NCI-H146 (cell line): Measurements from ENCODE around the gene XXYLT1.

Source experiments
- DNase-seq: peaks from one replicate; lab custom pipeline; 2025; lab: John Stamatoyannopoulos, UW

XXYLT1 gene

GRCh38 chr3:195266428-195266827 lies 4.5 kb downstream of the XXYLT1 start:
- DNase-seq = no peak

DNA sequence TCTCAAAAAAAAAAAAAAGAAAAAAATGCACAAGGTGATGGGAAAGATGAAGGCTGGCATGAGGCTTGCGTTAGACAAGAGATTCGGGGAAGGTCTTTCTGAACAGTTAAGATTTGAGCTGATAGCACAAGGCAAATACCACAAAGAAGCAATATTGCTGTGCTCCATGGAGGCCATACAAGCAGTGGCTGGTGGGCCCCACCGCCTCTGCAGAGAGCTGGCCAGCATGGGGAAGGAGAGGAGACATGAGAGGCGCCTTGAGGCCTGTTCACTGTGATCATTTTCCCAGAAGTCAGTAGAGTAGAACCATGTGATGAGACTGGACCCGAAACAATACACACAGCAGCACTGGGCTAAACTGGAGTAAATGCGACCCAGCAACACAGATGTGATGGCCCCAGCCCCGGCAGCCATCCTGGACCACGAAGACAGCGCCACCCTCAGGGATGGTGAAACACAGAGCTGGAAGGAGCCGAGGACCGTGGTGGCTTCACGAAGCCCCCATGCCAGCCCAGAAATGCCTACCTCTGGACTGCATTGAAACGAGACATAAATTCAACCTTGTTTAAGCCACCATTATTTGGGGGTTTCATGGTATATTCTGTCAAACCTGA lies 5.5 kb downstream of the XXYLT1 start:
- DNase-seq = no peak

- DNase-seq = no peak
These were observed 6.9 kb downstream of the XXYLT1 start for GRCh38 chr3:195263925-195264600.

DNA sequence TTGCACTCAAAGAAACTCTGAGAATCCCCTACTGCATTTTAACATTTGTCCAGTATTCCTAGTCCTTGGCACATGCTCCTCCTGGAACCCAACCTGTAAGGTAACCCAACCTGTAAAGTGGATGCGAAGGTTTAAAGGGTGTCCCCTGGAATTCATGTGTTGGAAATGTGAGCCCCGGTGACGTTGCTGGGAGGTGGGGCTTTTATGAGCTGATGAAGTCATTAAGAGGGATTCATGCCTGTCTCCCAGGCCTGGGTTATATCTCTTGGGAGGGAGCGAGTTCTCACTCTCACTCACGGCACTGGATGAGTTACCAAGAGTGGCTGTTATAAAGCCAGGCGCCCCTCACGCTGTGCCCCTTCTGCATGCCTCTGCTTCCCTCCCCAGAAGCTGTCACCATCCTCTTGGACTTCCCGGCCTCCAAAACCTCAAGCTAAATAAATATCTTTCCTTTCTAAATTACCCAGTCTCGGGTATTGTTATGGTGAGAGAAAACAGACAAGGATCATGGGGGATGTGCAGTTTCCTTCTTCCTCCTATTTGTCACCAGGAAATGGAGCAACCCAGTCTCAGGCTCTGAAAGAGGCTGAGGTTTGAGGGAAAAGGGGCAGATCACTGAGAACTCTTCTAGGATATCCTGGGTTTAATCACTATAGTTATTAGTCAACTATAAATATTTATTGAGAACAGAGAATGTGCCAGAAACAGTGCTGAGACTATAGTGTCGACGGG lies 7.6 kb downstream of the XXYLT1 start:
- no peak for DNase-seq

- DNase-seq = no peak
These were observed 9.0 kb downstream of the XXYLT1 start for GRCh38 chr3:195261925-195262324.

DNA sequence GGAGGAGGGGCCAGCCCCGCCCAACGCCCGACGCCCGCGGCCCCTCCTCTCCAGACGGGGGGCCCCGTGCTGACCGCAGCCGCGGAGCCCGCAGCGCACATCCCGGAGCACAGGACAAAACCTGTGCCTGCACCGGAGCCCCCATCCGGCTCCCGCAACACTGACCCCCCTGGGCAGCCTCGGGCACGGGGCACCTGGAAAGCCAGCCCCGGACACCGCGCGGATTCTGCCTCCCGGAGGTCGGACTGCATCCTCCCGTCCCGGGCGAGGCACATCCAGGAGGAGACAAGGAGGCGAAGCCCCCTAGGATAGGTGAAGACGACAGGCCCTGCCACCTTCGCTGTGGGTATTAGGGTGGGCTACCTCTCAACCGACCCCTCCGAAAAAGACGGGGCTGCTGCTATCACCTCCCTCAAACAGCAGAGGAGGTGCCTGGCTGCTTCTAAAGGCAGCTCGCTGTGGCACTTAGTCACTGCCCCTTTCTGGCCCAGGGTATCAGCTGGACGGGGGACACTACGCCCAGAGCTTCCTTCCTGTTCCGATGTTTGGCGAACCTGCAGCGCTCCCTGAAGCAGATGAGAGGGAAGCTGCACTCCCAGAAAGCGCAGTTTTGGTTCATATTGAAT lies 10.6 kb downstream of the XXYLT1 start:
- peak; percentile 78 for DNase-seq

DNA sequence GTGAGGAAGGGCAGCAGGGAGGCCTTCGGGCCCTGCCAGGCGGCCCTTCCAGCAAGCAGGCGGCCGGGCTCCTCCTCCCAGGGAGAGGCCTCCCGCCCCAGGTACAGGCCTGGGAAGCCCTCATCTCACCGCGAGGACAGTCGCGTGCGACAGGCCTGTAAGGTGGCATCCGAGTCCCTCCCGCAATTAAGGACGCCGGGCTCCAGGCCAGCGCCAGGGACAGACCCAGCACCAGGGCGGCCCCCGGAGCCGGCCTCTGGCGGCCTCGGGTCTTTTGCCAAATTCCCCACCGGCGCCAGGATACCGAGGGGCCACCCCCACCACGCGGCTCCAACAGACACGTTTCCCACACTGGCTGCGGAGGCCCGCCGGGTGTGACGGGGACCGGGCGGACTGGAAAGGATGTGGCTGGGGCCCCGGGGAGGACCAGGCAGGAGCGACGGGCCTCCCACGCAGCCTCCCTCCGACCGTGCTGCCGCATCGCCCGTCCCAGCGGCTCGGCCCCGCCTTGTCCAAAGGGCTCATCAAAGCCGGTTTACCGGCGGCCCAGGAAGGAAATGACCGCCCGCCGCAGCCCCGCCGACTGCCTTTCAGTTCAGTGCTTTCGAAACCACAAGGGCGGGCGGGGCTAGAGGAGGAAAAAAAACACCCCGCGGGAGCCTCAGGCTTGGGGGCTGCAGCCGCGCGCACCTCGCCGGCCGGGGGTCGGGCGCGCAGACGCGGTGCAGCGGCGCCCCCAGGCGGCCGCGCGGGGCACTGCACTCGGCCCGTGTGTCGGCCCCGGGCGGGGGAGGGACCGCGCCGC lies 11.3 kb downstream of the XXYLT1 start:
- peak; percentile 95 for DNase-seq

DNA sequence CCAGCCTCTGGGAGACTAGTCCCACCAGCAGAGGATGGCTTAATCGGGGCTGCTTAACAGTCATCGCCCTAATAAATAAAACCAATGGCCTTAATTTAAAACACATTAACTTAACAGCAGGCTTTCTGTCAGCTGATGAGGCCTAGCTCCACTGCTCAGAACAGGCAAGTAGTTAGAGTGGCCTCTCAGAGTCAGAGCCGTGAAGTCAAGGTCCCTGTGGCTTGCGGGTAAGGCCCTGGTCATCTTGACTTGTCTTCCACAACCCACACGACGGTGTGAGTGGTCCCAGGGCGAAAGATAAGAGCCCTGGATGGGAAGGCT lies 11.8 kb downstream of the XXYLT1 start:
- no peak for DNase-seq

DNA sequence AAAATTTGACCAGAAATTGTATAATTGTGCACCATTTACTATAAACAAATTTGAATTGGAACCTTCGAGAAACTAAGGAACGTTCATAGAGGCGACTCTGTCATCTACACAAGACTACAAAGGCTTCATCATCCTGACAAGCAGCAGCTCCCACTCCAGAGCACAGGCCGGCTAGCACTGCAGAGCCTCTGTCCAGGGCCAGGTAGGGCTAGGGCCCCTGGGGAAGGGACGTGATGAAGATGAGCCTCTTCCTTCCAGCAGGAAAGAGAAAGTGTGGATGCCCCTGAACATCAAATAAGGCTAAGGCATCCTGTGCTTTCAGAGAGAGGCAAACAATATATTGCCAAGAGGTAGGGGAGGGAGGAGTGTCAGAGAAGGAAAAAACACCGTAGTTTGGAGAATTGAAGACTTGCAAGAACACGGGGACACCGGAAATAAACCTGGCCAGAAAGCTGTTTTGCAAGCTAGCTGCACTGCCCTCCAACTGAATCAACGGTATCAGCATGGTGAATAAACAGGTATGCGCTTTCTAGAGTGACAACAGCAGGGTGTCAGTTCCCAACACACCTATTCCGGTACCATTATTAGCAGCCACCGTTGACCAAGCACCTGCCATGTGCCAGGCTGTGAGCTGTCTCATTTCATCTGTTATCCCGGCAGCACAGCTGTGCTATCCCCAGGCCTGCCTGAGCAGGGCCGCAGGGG lies 12.4 kb downstream of the XXYLT1 start:
- DNase-seq = peak; percentile 57

DNA sequence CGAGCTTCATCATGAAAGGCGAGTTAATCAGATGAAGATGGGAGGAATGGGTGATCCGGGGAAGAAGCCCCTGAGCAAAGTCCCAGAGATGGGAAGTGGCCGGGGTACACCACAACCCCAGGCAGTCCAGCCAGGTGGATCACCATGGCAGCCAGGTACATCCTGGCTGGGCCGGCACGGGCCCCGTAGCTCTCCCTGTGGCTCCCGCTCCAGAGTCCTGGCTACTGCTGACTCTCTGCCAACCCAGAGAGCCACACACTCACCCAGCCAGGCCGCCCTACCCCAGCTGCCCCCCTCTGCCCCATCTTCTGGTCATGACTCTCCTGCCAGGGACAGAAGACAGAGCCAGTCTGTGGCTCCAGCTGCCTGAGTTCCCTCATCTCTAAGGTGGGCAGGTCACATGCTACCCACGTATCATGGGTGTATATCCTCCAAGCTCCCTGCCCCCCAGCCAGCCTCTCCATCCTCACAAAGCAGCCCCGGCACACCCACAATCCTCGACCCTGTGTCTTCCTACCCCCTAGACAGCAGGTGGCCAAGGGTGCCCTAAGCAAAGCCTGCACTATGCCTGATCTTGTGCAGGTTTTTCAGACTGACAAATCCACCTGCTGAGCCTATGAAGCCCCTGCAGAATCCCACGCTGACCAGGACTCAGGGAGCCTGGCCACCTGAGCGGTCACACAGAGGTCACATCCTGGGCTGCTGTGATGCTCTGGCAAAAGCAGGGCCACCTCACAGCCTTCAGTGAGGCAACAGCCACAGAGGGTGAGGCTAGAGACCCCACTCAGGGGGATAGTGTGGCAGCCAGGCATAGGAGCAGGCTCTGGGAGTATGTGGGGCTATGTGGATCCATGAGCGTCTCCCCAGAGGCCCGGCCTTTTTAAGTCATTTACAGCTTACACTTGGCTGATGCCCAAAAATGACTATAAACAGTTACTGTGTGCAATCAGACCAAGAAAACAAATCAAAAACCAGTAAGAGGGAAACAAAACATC lies 13.2 kb downstream of the XXYLT1 start:
- no peak for DNase-seq

GRCh38 chr3:195256639-195257453 lies 14.1 kb downstream of the XXYLT1 start:
- DNase-seq = no peak

- no peak for DNase-seq
These were observed 15.1 kb downstream of the XXYLT1 start for GRCh38 chr3:195255571-195256501.

- DNase-seq = no peak
These were observed 15.8 kb downstream of the XXYLT1 start for GRCh38 chr3:195255176-195255500.

- no peak for DNase-seq
These were observed 16.3 kb downstream of the XXYLT1 start for GRCh38 chr3:195254454-195255175.

GRCh38 chr3:195253923-195254432 lies 17.0 kb downstream of the XXYLT1 start:
- no peak for DNase-seq

DNA sequence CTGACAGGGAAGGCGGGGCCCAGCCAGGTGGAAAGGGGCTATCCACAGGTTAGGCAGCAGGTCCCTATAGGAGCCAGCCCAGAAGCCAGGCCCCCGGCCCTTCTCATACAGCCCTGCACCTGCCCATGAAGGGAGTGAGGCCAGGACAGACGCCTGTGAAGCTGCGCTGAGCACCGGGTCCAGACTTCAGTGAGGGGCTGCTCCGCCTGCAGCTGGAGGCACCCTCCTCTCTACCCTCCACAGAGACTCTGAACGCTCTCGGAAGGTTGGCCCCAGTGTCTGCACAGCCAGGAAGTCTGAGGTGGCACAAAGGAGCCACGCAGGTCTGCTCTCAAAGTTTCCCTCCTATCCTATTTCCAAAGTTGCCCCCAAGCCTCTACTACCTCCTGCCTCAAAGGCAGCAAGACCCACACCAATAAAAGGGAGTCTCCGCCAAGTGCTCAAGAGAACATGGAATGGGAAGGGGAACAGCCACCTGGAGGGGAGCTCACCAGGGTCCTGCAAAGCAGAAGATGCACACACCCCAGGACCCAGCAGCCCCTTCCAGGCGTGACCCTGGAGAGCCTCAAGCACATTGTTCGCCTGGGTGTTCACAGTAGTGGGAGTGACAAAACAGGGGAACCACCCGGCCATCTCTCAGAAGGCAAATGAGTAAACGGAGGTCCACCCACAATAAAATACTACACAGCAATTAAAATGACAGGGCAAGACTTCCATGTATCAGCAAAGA lies 19.5 kb downstream of the XXYLT1 start:
- DNase-seq = no peak
